Measurements from ENCODE around the gene MACROD2. TPM values are rescaled to one million over a fixed set of nuclear protein-coding genes. Genes with fewer than 3 reads are reported as not detected.

The MACROD2 gene
- total RNA-seq, 1 experiment from 2014 or later: 1.6 TPM

DNA sequence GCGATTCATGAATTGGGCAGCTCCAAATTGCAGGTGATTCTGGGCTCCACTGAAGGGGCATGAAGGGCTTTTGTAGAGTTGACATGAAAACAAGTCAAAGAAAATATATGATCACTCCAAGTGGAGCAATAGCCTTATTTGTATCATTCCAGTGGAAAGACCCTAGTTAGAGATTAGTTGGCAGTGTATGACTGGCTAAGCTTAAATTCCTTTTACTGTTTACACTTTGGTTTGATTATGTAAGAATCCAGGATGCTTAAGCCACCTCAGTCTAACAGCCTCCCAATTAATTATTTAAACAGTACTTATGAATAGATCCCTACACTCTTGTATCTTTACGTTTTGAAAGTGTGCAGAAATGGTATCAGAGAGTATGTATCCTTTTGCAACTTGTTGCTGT is 1865.5 kb downstream of the MACROD2 start:
- Histone ChIP-seq H3K79me2 (ENCODE audit: insufficient read depth, low read length) (no peaks in the 10 kb centered on the region), H4K91ac (ENCODE audit: insufficient read length, low read depth, low read length) (no peak overlapping the region), H3K9ac (ENCODE audit: extremely low read depth, insufficient read length, low read length) (no peak overlapping the region), H3K23me2 (ENCODE audit: insufficient read length, low read depth, low read length, poor library complexity, severe bottlenecking) (no peaks in the 10 kb centered on the region), H3K9me3 (ENCODE audit: control insufficient read depth, low read depth, low read length) (no peaks in the 10 kb centered on the region), H3K27ac (ENCODE audit: insufficient read length, low read depth, low read length) (no peak overlapping the region), H2BK12ac (ENCODE audit: insufficient read length, low read depth, low read length) (no peak overlapping the region), H2AFZ (ENCODE audit: low read length) (no peak overlapping the region), H2BK15ac (ENCODE audit: low read depth, low read length) (no peak overlapping the region), H2BK20ac (ENCODE audit: low read depth, low read length, poor library complexity, severe bottlenecking) (no peak overlapping the region), H4K8ac (replicated peaks; ENCODE audit: insufficient read length, low read depth, low read length) (no peak overlapping the region), H3K18ac (ENCODE audit: insufficient read length, low read depth, low read length) (no peak overlapping the region), H3K27me3 (ENCODE audit: insufficient read depth, low read length) (no peaks in the 10 kb centered on the region), H2BK120ac (ENCODE audit: low read depth, low read length, poor library complexity, severe bottlenecking) (no peak overlapping the region), H4K5ac (ENCODE audit: insufficient read length, low read depth, low read length) (no peak overlapping the region), H3T11ph (ENCODE audit: low read length) (no peak overlapping the region), H3K4me1 (ENCODE audit: insufficient read depth, low read length) (no peaks in the 10 kb centered on the region), H3K23ac (ENCODE audit: insufficient read length, low read depth, low read length) (no peak overlapping the region), H3K4me2 (ENCODE audit: insufficient read depth, insufficient read length, low read length) (no peak overlapping the region), H2BK5ac (ENCODE audit: insufficient read length, low read length) (no peak overlapping the region), H3K79me1 (ENCODE audit: insufficient read depth, low read depth, low read length, poor library complexity, severe bottlenecking) (no peaks in the 10 kb centered on the region), H3K56ac (ENCODE audit: insufficient read length, low read depth, low read length) (no peak overlapping the region), H3K14ac (ENCODE audit: insufficient read depth, low read length) (no peak overlapping the region), H2AK5ac (ENCODE audit: insufficient read length, low read length) (no peak overlapping the region), H3K4ac (ENCODE audit: low read depth, low read length) (no peak overlapping the region), H4K20me1 (ENCODE audit: control insufficient read depth, insufficient read depth, insufficient read length) (no peaks in the 10 kb centered on the region)
- Mint-ChIP-seq H3K4me3 (no peak overlapping the region), H3K27me3 (ENCODE audit: low read depth) (no peaks in the 10 kb centered on the region), H3K27ac (no peak overlapping the region), H3K36me3 (ENCODE audit: insufficient read depth in 1 of 3, low read depth in 3 of 3) (no peaks in the 10 kb centered on the region; a peak in 1 of 7 replicates), H3K9me3 (no peaks in the 10 kb centered on the region; a peak in 1 of 5 replicates), H3K4me1 (peaks cover 5 to 8% of the 10 kb centered on the region in 2 experiments; a peak in 2 of 4 replicates)
- WGBS (ENCODE audit: extremely low coverage, insufficient read length, low lambda C conversion rate): no CpG with 5 or more reads among the region's 2 CpGs
- DNase-seq: no peak
- TF ChIP-seq, protein P1, sequence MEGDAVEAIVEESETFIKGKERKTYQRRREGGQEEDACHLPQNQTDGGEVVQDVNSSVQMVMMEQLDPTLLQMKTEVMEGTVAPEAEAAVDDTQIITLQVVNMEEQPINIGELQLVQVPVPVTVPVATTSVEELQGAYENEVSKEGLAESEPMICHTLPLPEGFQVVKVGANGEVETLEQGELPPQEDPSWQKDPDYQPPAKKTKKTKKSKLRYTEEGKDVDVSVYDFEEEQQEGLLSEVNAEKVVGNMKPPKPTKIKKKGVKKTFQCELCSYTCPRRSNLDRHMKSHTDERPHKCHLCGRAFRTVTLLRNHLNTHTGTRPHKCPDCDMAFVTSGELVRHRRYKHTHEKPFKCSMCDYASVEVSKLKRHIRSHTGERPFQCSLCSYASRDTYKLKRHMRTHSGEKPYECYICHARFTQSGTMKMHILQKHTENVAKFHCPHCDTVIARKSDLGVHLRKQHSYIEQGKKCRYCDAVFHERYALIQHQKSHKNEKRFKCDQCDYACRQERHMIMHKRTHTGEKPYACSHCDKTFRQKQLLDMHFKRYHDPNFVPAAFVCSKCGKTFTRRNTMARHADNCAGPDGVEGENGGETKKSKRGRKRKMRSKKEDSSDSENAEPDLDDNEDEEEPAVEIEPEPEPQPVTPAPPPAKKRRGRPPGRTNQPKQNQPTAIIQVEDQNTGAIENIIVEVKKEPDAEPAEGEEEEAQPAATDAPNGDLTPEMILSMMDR (conservative IDR thresholded peaks at IDR 0.05): no peak

All from H9 (cell line).